ENCODE results near the gene SAP30BP.

GRCh38 chr17:75704963-75705875, 38.1 kb downstream of the SAP30BP start:
- TF ChIP-seq MAX (IDR thresholded peaks at IDR 0.05), result no peak
- no peak for TF ChIP-seq TEAD4 (IDR thresholded peaks at IDR 0.05)
- no peak for TF ChIP-seq NFIC (IDR thresholded peaks at IDR 0.05)
